GM19351 (cell line): ENCODE measurements around the gene PRSS2.

Source experiments
- ATAC-seq: cut with Tn5 transposase; IDR thresholded peaks from one replicate; pipeline ENCODE4 v1.9.1; 2021; ENCODE audit warnings: mild to moderate bottlenecking, moderate library complexity; ENCODE audit not compliant: unreplicated experiment

PRSS2 gene

DNA sequence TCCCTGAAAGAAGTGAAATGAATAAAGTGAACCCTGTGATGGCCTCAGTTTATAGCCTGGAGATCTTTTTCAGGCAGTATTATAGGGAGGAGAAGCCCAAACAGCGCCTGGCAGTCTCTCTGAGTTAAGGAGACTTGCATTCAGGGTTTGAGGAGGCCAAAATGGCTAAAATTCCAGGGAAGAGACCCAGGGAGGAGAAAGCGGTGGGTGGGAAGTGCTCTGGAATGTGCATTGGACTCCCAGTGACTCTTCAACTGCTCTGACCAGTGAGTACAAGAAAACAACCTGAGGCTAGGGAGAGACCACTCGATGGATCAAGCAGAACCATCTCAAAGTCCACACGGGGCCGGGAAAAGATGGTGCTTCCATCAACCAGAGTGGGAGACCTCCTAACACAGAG is 48.8 kb downstream of the PRSS2 start:
- no peak for ATAC-seq

DNA sequence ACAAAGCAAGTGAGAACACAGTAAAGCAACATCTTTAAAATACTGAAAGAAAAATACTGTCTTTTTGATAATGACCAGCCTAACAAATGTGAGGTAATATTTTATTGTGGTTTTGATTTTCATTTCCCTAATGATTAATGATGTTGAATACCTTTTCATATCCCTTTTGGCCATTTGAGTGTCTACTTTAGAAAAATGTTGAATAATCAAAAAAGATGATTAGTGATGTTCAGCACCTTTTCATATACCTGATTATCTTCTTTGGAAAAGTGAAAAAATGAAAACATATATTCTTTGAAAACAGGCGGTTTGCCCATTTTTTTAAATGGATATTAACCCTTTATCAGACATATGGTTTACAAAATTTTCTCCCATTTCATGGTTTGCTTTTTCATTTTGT is 51.9 kb downstream of the PRSS2 start:
- ATAC-seq, result no peak
